Measurements from ENCODE around the gene RPAP3.
"Not testable (repeated sequence)": the region's sequence is repeated elsewhere in the genome, so short reads cannot be mapped to it uniquely, and the experiment has no call there.

RPAP3 gene

DNA sequence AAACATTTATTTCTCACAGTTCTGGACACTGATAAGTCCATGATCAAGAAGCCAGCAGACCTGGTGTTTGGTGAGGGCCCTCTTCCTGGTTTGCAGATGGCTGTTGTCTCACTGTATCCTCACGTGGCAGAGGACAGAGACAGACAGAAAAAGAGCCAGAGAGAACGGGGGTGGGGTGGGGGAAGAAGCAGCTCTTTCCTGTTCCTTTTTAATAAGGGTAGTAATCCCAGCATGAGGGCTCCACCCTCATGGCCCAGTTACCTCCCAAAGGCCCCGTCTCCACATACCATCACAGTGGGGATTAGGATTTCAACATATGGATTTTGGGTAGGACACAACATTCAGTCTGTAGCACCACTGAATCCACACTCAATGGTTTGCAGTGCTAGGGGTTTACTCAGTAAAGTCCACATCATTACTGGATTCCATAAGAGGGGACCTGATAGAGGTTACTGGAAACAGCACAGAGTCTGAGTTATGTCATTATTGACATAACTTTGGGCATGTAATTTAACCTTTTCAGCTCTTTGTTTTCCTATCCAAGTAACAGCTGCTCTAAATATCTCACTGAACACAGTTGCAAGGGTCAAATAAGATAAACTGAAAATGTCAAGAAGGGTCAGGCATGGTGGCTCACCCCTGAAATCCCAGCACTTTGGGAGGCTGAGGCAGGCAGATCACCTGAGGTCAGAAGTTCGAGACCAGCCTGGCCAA is 53.2 kb downstream of the RPAP3 start:
- DNase-seq (ENCODE audit: low read depth) = no peak
- TF ChIP-seq, protein P1, sequence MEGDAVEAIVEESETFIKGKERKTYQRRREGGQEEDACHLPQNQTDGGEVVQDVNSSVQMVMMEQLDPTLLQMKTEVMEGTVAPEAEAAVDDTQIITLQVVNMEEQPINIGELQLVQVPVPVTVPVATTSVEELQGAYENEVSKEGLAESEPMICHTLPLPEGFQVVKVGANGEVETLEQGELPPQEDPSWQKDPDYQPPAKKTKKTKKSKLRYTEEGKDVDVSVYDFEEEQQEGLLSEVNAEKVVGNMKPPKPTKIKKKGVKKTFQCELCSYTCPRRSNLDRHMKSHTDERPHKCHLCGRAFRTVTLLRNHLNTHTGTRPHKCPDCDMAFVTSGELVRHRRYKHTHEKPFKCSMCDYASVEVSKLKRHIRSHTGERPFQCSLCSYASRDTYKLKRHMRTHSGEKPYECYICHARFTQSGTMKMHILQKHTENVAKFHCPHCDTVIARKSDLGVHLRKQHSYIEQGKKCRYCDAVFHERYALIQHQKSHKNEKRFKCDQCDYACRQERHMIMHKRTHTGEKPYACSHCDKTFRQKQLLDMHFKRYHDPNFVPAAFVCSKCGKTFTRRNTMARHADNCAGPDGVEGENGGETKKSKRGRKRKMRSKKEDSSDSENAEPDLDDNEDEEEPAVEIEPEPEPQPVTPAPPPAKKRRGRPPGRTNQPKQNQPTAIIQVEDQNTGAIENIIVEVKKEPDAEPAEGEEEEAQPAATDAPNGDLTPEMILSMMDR (IDR thresholded peaks at IDR 0.05; ENCODE audit: control insufficient read depth, extremely low read depth, insufficient read depth) = no peak
- no peak overlapping the region for H3K4me3 ChIP-seq (ENCODE audit: low read depth, low read length)

DNA sequence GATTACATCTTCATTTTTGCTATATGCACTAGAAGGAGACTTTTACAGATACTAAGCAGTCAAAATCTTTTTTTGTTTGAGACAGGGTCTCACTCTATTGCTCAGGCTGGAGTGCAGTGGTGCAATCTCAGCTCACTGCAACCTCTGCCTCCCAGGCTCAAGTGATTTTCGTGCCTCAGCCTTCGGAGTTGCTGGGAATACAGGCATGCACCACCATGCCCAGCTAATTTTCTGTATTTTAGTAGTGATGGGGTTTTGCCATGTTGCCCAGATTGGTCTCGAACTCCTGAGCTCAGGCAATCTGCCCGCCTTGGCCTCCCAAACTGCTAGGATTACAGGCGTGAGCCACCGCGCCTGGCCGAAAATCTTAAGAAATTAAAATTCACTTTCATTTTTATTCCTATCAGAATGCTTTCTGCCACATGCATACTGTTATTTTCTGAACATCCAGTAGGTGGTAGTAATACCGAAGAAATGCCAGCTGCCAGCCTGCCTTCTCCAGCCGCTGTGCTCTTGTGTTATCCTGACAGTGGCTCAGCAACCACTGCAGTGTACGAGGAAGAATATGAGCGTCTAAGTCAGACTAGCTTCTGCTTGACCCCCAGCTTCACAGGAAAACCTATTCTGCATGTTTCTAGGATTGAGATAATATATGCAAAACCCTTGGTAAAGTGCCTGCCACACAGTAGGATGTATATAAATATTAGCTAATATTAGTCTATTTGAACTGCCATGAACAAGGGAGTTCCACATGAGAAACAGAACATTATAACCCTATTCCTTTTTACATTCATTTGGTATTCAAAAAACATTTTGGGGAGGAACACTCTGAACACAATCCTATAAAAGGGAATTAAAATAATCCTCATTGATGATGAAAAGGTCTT is 54.2 kb downstream of the RPAP3 start:
- peak overlapping the region; percentile 40 for H3K4me3 ChIP-seq (ENCODE audit: low read depth, low read length)
- DNase-seq (ENCODE audit: low read depth) = peak; percentile 37
- TF ChIP-seq, protein P1 (IDR thresholded peaks at IDR 0.05; ENCODE audit: control insufficient read depth, extremely low read depth, insufficient read depth) = peak; percentile 83

DNA sequence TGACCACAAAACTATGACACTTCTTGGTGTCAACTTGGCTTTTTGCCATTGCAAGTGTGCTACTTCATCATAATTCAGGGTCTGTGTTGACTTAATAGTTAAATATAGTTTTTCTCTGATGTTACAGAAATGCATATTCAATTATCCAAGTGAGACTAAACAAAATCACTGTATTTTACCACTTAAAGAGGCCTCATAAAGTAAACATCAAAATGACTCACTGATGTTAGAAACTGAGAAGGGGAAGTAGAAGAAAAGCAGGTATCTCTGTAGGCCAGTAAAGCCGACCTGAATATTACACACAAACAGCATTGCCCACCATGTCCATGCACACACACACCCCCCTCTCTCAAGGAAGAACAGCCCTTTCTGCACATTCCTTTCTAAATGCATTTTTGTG is 55.4 kb downstream of the RPAP3 start:
- H3K4me3 ChIP-seq (ENCODE audit: low read depth, low read length) = no peak overlapping the region
- TF ChIP-seq, protein P1 (IDR thresholded peaks at IDR 0.05; ENCODE audit: control insufficient read depth, extremely low read depth, insufficient read depth) = no peak
- DNase-seq (ENCODE audit: low read depth) = no peak

DNA sequence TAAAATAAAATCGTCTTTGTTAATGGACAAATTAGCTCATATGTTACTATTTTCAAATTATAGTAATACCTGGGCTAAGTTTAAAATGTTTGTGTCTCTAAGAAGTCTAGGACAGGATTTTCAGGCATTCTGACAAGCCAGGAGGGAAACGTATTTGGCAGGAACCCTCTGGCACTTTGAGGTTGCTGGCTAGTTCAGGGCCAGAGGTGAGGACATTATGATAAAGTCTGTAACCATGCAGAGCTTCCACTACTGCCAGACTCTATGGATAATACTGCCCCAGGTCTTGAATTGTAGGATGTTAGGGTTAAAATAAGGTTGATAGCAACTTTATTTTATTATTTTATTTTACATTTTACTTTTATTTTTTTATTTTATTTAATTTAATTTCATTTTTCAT is 56.4 kb downstream of the RPAP3 start:
- no peak for DNase-seq (ENCODE audit: low read depth)
- no peak overlapping the region for H3K4me3 ChIP-seq (ENCODE audit: low read depth, low read length)
- TF ChIP-seq, protein P1 (IDR thresholded peaks at IDR 0.05; ENCODE audit: control insufficient read depth, extremely low read depth, insufficient read depth) = no peak

DNA sequence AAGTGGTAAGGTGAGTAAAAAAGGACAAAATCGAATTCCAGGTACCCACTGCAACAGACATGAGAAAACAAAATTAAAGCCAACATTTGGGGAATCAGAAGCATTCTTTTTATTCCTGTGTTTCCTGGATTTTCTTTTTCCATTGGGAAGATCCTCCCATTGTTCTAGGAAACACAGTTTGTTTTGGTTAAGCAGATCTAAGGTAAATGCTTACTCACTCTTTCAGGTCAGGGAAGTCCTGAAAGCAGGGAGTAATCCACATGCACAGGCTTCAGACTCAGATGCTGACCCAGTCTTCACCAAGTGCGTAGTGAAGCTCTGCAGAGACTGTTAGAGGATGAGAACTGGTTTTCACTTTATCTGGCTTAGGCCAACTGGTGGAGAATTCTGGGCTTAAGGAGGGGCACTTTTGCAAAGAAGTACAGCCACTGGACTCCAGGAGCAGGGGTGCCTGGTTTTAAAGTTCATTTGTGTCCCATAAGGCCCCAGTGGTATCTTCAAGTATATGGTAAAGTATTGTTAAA is 57.7 kb downstream of the RPAP3 start:
- H3K4me3 ChIP-seq (ENCODE audit: low read depth, low read length) = no peak overlapping the region
- no peak for DNase-seq (ENCODE audit: low read depth)
- TF ChIP-seq, protein P1 (IDR thresholded peaks at IDR 0.05; ENCODE audit: control insufficient read depth, extremely low read depth, insufficient read depth) = no peak

DNA sequence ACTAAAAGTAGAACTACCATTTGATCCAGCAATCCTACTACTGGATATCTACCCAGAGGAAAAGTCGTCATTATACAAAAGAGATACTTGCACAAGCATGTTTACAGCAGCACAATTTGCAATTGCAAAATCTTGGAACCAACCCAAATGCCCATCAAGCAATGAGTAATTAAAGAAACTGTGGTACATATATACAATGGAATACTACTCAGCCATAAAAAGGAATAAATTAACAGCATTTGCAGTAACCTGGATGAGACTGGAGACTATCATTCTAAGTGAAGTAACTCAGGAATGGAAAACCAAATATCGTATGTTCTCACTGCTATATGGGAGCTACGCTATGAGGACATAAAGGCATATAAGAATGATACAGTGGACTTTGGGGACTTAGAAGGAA is 63.5 kb downstream of the RPAP3 start:
- not testable (repeated sequence) for H3K4me3 ChIP-seq (ENCODE audit: low read depth, low read length); DNase-seq (ENCODE audit: low read depth)

All from LNCaP clone FGC (cell line).